Choroid plexus epithelial cell (primary cell): ENCODE results near the gene ANKRD13A.
"Not testable (repeated sequence)": the region's sequence is repeated elsewhere in the genome, so short reads cannot be mapped to it uniquely, and the experiment has no call there.

Source experiments
- DNase-seq: peaks from one replicate; pipeline ENCODE4 v3.0.0-alpha.2; 2010; ENCODE audit warnings: low read depth
- H3K4me3 ChIP-seq: 2 replicates; pipeline ENCODE4 v1.5.1; 2011; ENCODE audit warnings: low read depth, mild to moderate bottlenecking, control low read depth, low read length, moderate library complexity
- TF ChIP-seq, protein P1 (sequence below): conservative IDR thresholded peaks from 2 replicates; pipeline ENCODE4 v1.5.1; 2011; ENCODE audit warnings: low read depth, mild to moderate bottlenecking, control low read depth, inconsistent platforms, low read length, moderate library complexity

The ANKRD13A gene

DNA sequence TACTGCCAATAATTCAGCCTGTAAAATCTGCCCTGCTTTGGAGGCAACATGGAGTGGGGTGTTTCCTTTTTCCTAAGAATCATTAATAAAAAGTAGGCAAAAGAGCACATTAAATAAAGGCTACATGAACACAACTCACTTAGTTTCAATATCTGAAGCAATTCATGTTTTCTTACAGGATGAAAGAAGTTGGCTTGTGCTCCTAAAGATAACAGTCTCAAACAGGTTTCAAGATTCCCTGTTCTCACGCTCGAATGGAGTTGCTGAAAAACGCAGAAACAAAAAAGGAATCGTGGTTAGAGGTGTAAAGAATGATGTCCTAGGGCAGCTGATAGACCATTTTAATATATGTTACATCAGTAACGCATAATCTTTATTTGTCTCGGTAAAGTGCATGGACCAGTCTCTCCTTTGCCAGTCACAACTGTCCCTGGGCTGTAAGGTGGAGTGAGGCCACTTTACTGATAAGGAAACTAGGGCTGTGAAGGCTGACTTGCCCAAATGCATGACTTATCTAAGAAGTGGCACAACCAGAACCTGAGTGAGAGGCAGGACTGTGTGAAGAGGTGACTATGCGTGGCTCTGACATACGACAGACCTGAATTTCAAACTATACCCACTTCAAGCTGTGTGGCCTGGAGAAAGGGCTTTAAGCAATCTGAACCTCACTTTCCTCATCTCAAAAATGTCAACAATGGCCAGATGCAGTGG, 15.6 kb upstream of the ANKRD13A start:
- TF ChIP-seq, protein P1, sequence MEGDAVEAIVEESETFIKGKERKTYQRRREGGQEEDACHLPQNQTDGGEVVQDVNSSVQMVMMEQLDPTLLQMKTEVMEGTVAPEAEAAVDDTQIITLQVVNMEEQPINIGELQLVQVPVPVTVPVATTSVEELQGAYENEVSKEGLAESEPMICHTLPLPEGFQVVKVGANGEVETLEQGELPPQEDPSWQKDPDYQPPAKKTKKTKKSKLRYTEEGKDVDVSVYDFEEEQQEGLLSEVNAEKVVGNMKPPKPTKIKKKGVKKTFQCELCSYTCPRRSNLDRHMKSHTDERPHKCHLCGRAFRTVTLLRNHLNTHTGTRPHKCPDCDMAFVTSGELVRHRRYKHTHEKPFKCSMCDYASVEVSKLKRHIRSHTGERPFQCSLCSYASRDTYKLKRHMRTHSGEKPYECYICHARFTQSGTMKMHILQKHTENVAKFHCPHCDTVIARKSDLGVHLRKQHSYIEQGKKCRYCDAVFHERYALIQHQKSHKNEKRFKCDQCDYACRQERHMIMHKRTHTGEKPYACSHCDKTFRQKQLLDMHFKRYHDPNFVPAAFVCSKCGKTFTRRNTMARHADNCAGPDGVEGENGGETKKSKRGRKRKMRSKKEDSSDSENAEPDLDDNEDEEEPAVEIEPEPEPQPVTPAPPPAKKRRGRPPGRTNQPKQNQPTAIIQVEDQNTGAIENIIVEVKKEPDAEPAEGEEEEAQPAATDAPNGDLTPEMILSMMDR, result no peak
- DNase-seq, result no peak
- no peak overlapping the region for H3K4me3 ChIP-seq

DNA sequence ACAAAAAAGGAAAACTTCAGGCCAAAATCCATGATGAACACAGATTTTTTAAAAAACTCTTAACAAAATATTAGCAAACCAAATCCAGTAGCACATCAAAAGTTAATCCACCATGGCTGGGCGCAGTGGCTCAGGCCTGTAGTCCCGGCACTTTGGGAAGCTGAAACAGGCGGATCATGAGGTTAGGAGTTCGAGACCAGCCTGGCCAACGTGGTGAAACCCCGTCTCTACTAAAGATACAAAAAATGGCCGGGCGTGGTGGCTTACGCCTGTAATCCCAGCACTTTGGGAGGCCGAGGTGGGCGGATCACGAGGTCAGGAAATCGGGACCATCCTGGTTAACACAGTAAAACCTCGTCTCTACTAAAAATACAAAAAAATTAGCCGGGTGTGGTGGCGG, 13.0 kb upstream of the ANKRD13A start:
- H3K4me3 ChIP-seq, DNase-seq: not testable (repeated sequence)

DNA sequence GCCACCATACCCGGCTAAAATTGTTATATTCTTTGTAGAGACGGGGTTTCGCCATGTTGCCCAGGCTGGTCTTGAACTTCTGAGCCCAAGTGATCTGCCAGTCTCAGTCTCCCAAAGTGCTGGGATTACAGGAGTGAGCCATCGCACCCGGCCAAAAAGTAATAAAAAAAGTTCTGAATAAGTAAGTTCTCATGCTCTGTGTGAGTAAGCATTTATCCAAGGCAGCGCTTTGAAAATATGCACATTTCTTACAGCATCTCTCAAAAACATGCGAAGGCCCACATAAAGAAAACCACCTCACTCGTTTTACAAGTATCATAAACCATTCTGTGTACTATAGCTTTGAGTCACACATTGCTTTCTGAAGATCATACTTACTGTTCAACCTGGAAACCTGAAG, 11.6 kb upstream of the ANKRD13A start:
- TF ChIP-seq, protein P1, result no peak
- no peak for DNase-seq
- no peak overlapping the region for H3K4me3 ChIP-seq

DNA sequence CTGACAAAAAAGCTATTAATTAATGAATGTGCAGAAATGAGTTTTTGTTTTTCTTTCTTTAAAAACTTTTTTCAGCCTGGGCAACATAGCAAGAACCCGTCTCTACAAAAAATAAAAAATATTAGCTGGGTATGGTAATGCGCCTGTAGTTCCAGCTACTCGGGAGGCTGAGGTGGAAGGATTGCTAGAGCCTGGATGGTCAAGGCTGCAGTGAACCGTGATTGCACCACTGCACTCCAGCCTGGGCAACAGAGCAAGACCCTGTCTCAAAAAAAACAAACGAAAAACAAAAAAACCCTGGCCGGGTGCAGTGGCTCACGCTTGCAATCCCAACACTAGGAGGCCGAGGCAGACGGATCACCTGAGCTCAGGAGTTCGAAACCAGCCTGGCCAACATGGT, 11.0 kb upstream of the ANKRD13A start:
- DNase-seq, result no peak
- TF ChIP-seq, protein P1, result no peak
- no peak overlapping the region for H3K4me3 ChIP-seq

DNA sequence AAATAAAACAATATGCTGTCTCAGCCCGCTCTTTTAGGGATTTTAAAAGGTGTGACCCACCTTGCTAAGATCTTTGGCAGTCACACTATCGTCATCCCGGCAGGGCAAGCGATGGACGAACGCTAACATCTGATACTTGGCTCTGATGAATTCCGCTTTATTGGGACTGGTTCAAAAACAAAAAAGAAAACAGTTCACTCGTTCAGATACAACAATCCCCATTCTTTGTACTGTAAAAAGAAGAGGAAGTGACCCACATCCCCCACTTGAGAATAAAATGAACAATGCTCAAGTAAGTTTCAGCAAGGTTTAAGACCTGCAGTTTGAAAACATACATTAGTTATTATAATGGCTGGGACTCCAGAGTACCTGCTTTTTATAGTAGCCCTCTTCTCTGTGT, 10.3 kb upstream of the ANKRD13A start:
- no peak for DNase-seq
- TF ChIP-seq, protein P1, result no peak
- H3K4me3 ChIP-seq, result no peak overlapping the region

DNA sequence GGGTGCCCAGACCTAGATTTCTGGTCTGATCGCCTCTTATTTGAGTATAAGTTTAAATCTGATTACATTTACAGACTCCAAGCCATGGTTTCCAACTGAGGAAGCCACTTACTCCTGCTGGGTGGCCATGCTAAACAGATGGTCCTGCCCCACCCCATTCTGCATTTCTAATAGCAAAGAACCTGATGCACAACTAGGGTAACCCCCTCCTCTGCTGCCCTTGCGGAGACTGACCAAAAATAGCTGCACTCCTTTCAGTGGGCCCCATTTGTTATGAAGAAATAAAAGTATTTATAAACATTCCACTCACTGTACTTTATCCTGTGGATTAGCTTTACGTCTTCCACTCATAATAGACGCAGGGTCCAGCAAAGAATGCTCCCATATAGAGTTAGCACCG, 9.8 kb upstream of the ANKRD13A start:
- H3K4me3 ChIP-seq, result no peak overlapping the region
- no peak for DNase-seq
- TF ChIP-seq, protein P1, result no peak

DNA sequence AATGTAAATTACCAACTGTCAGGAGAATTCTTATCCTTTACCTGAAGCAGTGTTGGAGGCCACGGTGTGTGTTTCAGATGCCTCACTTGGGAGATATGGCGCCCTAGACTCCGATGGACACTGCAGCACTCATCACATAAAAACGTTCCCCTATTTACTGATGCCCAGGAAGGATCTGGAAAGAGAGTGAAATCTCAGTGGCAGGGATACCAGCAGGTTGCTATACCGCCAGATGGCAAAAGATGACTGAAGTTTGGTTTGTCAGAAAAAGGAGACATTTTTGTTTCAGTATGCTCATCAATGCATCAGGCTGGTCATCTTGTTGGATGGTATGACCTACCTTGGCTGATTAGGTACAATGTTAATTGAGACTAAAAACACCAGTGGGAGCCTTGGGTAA, 7.6 kb upstream of the ANKRD13A start:
- TF ChIP-seq, protein P1, result no peak

DNA sequence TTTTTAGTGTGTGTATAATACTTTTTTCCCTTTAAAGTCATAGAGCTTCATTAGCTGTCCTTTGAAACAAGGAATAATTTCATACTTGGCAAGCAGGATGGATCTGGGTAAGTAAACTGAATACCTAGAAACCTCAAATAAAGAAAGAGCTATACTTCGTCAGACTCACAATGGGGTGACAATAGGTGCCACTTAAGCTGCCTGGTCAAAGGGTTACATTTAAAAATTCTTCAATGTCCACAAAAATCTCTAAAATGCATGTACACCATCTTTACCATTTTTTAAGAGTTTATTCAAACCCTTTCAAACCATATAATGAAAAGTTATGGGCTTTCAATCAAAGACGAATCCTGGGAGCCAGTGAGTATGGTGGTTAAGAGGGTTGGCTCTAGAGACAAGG, 6.1 kb upstream of the ANKRD13A start:
- TF ChIP-seq, protein P1, result no peak
- H3K4me3 ChIP-seq, result no peak overlapping the region
- no peak for DNase-seq

More for the DNA sequence above, 7.6 kb upstream of the ANKRD13A start:
- no peak overlapping the region for H3K4me3 ChIP-seq
- DNase-seq, result no peak
